CD14-positive monocyte (primary cell): ENCODE results near the gene CHFR. TPM values are rescaled to one million over a fixed set of nuclear protein-coding genes. Genes with fewer than 3 reads are reported as not detected.

Source experiments
- DNase-seq, 3 donors: peaks; one replicate each; pipeline ENCODE4 v3.0.0-alpha.2; 2011 to 2022
- H2AFZ ChIP-seq: 2 replicates; pipeline ENCODE4 v1.6.0; 2012; ENCODE audit warnings: mild to moderate bottlenecking, low read depth, low read length, inconsistent platforms; ENCODE audit not compliant: insufficient read depth, poor library complexity, severe bottlenecking
- H3K27ac ChIP-seq, 2 donors: 1 replicate in 1 of 2; 2 replicates in 1 of 2; pipeline ENCODE4 v1.5.1; 2012 to 2013; ENCODE audit warnings: low read length in 2 of 2, control low read depth in 1 of 2, inconsistent platforms in 1 of 2, low read depth in 1 of 2, mild to moderate bottlenecking in 1 of 2
- H3K27me3 ChIP-seq, 2 donors: one replicate each; pipeline versions ENCODE4 v1.6.0 to v1.6.1; 2011 to 2013; ENCODE audit warnings: low read length in 2 of 2; ENCODE audit not compliant: control insufficient read depth in 2 of 2, insufficient read depth in 2 of 2
- H3K36me3 ChIP-seq, 2 donors: replicated peaks in 1 of 2; 1 replicate in 1 of 2; 2 replicates in 1 of 2; pipeline versions ENCODE4 v1.5.1 to v1.6.1; 2012 to 2013; ENCODE audit warnings: low read length in 2 of 2, control low read depth in 1 of 2, inconsistent platforms in 1 of 2, mild to moderate bottlenecking in 1 of 2; ENCODE audit not compliant: insufficient read depth in 2 of 2, control insufficient read depth in 1 of 2
- H3K4me1 ChIP-seq, 2 donors: 1 replicate in 1 of 2; 2 replicates in 1 of 2; pipeline versions ENCODE4 v1.5.1 to v1.6.1; 2012 to 2013; ENCODE audit warnings: low read length in 2 of 2, control low read depth in 1 of 2, inconsistent platforms in 1 of 2, mild to moderate bottlenecking in 1 of 2, moderate library complexity in 1 of 2; ENCODE audit not compliant: insufficient read depth in 2 of 2, control insufficient read depth in 1 of 2
- H3K4me2 ChIP-seq: replicated peaks from 2 replicates; pipeline ENCODE3; 2012; ENCODE audit warnings: low read length, moderate library complexity, mild to moderate bottlenecking; ENCODE audit not compliant: poor library complexity, severe bottlenecking; ENCODE audit errors: extremely low read depth
- H3K4me3 ChIP-seq, 3 experiments: fragments of 200-600 bp in 1 of 3; sonication (generic) in 1 of 3; replicated peaks in 1 of 3; 1 replicate in 2 of 3; 2 replicates in 1 of 3; pipeline ENCODE4 v1.5.1; 2011 to 2013; ENCODE audit warnings: low read length in 3 of 3, mild to moderate bottlenecking in 3 of 3, control low read depth in 2 of 3, low read depth in 2 of 3, inconsistent platforms in 1 of 3, moderate library complexity in 1 of 3
- H3K79me2 ChIP-seq: 2 replicates; pipeline ENCODE4 v1.6.0; 2012; ENCODE audit warnings: mild to moderate bottlenecking, control low read depth, inconsistent platforms, low read length, moderate library complexity; ENCODE audit not compliant: insufficient read depth
- H3K9ac ChIP-seq: 2 replicates; pipeline ENCODE4 v1.6.0; 2017; ENCODE audit warnings: low read length, mild to moderate bottlenecking; ENCODE audit not compliant: insufficient read depth, poor library complexity, severe bottlenecking
- H3K9me3 ChIP-seq, 2 donors: replicated peaks in 1 of 2; 1 replicate in 1 of 2; 2 replicates in 1 of 2; pipeline versions ENCODE4 v1.5.1 to v1.6.1; 2012 to 2013; ENCODE audit warnings: low read length in 2 of 2, control low read depth in 1 of 2; ENCODE audit not compliant: control insufficient read depth in 1 of 2, insufficient read depth in 1 of 2
- H4K20me1 ChIP-seq: 2 replicates; pipeline ENCODE4 v1.6.0; 2012; ENCODE audit warnings: mild to moderate bottlenecking, low read length, control low read depth, moderate library complexity; ENCODE audit not compliant: insufficient read depth
- H3K27ac Mint-ChIP-seq, 7 donors: one replicate each; pipeline ENCODE4 v1.8.0; 2020; ENCODE audit warnings: mild to moderate bottlenecking in 7 of 7, mixed read lengths in 7 of 7, moderate library complexity in 6 of 7, inconsistent platforms in 2 of 7
- H3K27me3 Mint-ChIP-seq, 3 donors: one replicate each; pipeline ENCODE4 v1.8.0; 2021 to 2022; ENCODE audit warnings: low read depth in 3 of 3, mild to moderate bottlenecking in 3 of 3, mixed read lengths in 3 of 3, moderate library complexity in 3 of 3, inconsistent platforms in 1 of 3
- H3K36me3 Mint-ChIP-seq, 2 donors: one replicate each; pipeline ENCODE4 v1.8.0; 2020; ENCODE audit warnings: mixed read lengths in 2 of 2, inconsistent platforms in 1 of 2, mild to moderate bottlenecking in 1 of 2
- H3K4me1 Mint-ChIP-seq: one replicate; pipeline ENCODE4 v1.8.0; 2020; ENCODE audit warnings: mild to moderate bottlenecking, mixed read lengths
- H3K4me3 Mint-ChIP-seq, 2 donors: one replicate each; pipeline ENCODE4 v1.8.0; 2020; ENCODE audit warnings: mild to moderate bottlenecking in 2 of 2, mixed read lengths in 2 of 2, moderate library complexity in 1 of 2
- H3K9me3 Mint-ChIP-seq, 7 donors: one replicate each; pipeline ENCODE4 v1.8.0; 2020 to 2022; ENCODE audit warnings: mixed read lengths in 7 of 7, mild to moderate bottlenecking in 6 of 7, moderate library complexity in 6 of 7, inconsistent platforms in 2 of 7
- WGBS: methylation state at CpG from one replicate; pipeline ENCODE4 v1.1.5; 2013; ENCODE audit warnings: missing lambda C conversion rate; ENCODE audit not compliant: insufficient coverage; 5-methylcytosine and 5-hydroxymethylcytosine counted together
- intact Hi-C, 2 donors: fragments of 100-400 bp; cut with micrococcal nuclease; formaldehyde crosslinking; loops; one replicate each; pipeline versions ENCODE4 v1.15.0 to v1.15.1; 2023
- polyA plus RNA-seq, 3 donors: library from polyadenylated mRNA; depleted of rRNA in 1 of 3; unstranded in 2 of 3; stranded (reverse) in 1 of 3; fragments of 300-500 nt in 2 of 3; fragments of >200 nt in 1 of 3; fragmentation: Illumina TruSeq in 2 of 3; gene quantifications; 1 replicate in 2 of 3; 2 replicates in 1 of 3; pipeline ENCODE4 v1.2.3, GENCODE V29; 2012 to 2021
- TF ChIP-seq, protein P1 (sequence below): fragments of 200-600 bp; IDR thresholded peaks from one replicate; pipeline ENCODE4 v1.8.0; 2022; ENCODE audit warnings: antibody characterized with exemption, mild to moderate bottlenecking

CHFR gene
- polyA plus RNA-seq, 3 donors, result 28.0 to 76.3 (median 39.3) TPM

- peaks cover 3% of the 10 kb centered on the region for H4K20me1 ChIP-seq
- peaks cover 11% of the 10 kb centered on the region for H3K79me2 ChIP-seq
- H3K36me3 ChIP-seq, result peaks cover 72 to 77% of the 10 kb centered on the region in 2 donors
- Mint-ChIP-seq H3K27me3 (no peaks in the 10 kb centered on the region), H3K27ac (peak overlapping the region in 1 of 7 donors; percentile 21), H3K36me3 (peaks cover 64 to 80% of the 10 kb centered on the region in 2 donors), H3K4me1 (no peaks in the 10 kb centered on the region), H3K9me3 (peaks cover 0 to 2% (median 0%) of the 10 kb centered on the region in 7 donors), H3K4me3 (no peak overlapping the region)
- no peak overlapping the region for H3K4me2 ChIP-seq
- 97% methylated on average over 7 of the region's 8 CpGs for WGBS
- H3K4me1 ChIP-seq, result no peaks in the 10 kb centered on the region
- H3K9ac ChIP-seq, result no peak overlapping the region
- intact Hi-C loops, result no loop called here
- no peaks in the 10 kb centered on the region for H3K9me3 ChIP-seq
- H3K4me3 ChIP-seq, result no peak overlapping the region
- H3K27ac ChIP-seq, result no peak overlapping the region
- no peaks in the 10 kb centered on the region for H3K27me3 ChIP-seq
- TF ChIP-seq, protein P1, sequence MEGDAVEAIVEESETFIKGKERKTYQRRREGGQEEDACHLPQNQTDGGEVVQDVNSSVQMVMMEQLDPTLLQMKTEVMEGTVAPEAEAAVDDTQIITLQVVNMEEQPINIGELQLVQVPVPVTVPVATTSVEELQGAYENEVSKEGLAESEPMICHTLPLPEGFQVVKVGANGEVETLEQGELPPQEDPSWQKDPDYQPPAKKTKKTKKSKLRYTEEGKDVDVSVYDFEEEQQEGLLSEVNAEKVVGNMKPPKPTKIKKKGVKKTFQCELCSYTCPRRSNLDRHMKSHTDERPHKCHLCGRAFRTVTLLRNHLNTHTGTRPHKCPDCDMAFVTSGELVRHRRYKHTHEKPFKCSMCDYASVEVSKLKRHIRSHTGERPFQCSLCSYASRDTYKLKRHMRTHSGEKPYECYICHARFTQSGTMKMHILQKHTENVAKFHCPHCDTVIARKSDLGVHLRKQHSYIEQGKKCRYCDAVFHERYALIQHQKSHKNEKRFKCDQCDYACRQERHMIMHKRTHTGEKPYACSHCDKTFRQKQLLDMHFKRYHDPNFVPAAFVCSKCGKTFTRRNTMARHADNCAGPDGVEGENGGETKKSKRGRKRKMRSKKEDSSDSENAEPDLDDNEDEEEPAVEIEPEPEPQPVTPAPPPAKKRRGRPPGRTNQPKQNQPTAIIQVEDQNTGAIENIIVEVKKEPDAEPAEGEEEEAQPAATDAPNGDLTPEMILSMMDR, result no peak
- H2AFZ ChIP-seq, result no peak overlapping the region
- no peak for DNase-seq
Observed at GRCh38 chr12:132818562-132818961, 68.8 kb downstream of the CHFR start.

DNA sequence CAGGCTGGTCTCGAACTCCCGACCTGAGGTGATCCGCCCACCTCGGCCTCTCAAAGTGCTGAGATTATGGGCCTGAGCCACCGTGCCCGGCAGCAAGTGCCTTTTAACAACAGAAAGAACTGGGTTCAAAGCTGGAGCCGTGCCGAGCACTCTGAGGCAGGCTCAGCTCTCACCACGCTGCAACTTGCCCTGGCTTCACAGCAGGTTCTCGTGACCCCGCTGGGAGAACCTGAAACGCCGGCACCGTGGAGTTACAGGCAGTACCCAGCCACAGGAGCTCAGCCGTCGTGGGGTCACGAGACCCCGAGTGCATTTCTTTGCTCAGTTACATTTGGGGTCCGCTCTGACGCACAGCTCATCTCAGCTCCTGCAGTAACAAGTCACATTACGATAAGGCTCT, 73.2 kb downstream of the CHFR start:
- 97% methylated on average over 20 of the region's 21 CpGs for WGBS
- Histone ChIP-seq H3K79me2 (no peaks in the 10 kb centered on the region), H3K27me3 (no peaks in the 10 kb centered on the region), H3K4me1 (no peaks in the 10 kb centered on the region), H3K9ac (no peak overlapping the region), H2AFZ (no peak overlapping the region), H3K4me3 (no peak overlapping the region), H3K4me2 (no peak overlapping the region), H4K20me1 (no peaks in the 10 kb centered on the region), H3K36me3 (peaks cover 66 to 79% of the 10 kb centered on the region in 2 donors), H3K9me3 (no peaks in the 10 kb centered on the region), H3K27ac (no peak overlapping the region)
- Mint-ChIP-seq H3K4me1 (no peaks in the 10 kb centered on the region), H3K36me3 (peaks cover 68 to 88% of the 10 kb centered on the region in 2 donors), H3K27ac (no peak overlapping the region), H3K27me3 (no peaks in the 10 kb centered on the region), H3K9me3 (peaks cover 0 to 6% (median 5%) of the 10 kb centered on the region in 7 donors), H3K4me3 (no peak overlapping the region)
- intact Hi-C loops, result no loop called here
- no peak for DNase-seq
- TF ChIP-seq, protein P1, result no peak
